A549 (cell line): Measurements from ENCODE around the gene ZNF526. TPM values are rescaled to one million over a fixed set of nuclear protein-coding genes. Genes with fewer than 3 reads are reported as not detected.
A peak's percentile ranks its signal among the peaks of the same experiment; 100 is the strongest.

Source experiments
- ATAC-seq, 2 experiments: fragments of 200-7000 bp in 1 of 2; fragments of >200 bp in 1 of 2; cut with Nextera tagmentation in 1 of 2; cut with Tn5 transposase in 1 of 2; 3 replicates each; pipeline versions ENCODE4 v1.8.0 to v1.9.1; 2018 to 2020; ENCODE audit warnings: mild to moderate bottlenecking in 1 of 2, moderate library complexity in 1 of 2
- CTCF ChIA-PET: fragments of 300-600 bp; sonication (Branson Sonifier 250); formaldehyde crosslinking; extraction: SDS; loops from one replicate; lab custom pipeline; 2021; ENCODE audit warnings: antibody characterized with exemption, inconsistent platforms; lab: Yijun Ruan, JAX
- POLR2A ChIA-PET: fragments of 350-600 bp; formaldehyde crosslinking; extraction: SDS; loops from one replicate; lab custom pipeline; 2021; ENCODE audit warnings: antibody characterized with exemption, inconsistent platforms; lab: Yijun Ruan, JAX
- DNase-seq, 2 experiments: peaks; one replicate each; pipeline versions ENCODE4 v3.0.0 to v3.0.0-alpha.2; 2011 to 2016; ENCODE audit warnings: low read depth in 1 of 2, low spot score in 1 of 2
- FAIRE-seq: peaks from 2 replicates; lab custom pipeline; 2011; peaks lifted over from hg19 to GRCh38; lab: Jason Lieb, UNC
- H3K27ac ChIP-seq, 2 experiments: fragments of >200 bp; sonication (Bioruptor Twin); formaldehyde crosslinking; 3 replicates each; pipeline ENCODE4 v1.5.1; 2016 to 2017
- H3K4me1 ChIP-seq: fragments of >200 bp; sonication (Bioruptor Twin); formaldehyde crosslinking; 3 replicates; pipeline ENCODE4 v1.6.1; 2016
- H3K4me2 ChIP-seq: fragments of >200 bp; sonication (Bioruptor Twin); formaldehyde crosslinking; 3 replicates; pipeline ENCODE4 v1.6.1; 2016
- H3K4me3 ChIP-seq: fragments of >200 bp; sonication (Bioruptor Twin); formaldehyde crosslinking; 3 replicates; pipeline ENCODE4 v1.5.1; 2016
- H3K9me3 ChIP-seq: fragments of >200 bp; sonication (Bioruptor Twin); formaldehyde crosslinking; 3 replicates; pipeline ENCODE4 v1.6.1; 2016
- CBX2 ChIP-seq: fragments of 200-600 bp; sonication (generic); IDR thresholded peaks from 2 replicates; pipeline ENCODE4 v1.6.1; 2016; ENCODE audit warnings: low read depth, mild to moderate bottlenecking, borderline replicate concordance
- CHD4 ChIP-seq: fragments of 200-600 bp; sonication (generic); IDR thresholded peaks from 2 replicates; pipeline ENCODE4 v1.6.1; 2016; ENCODE audit warnings: antibody characterized with exemption, mild to moderate bottlenecking, borderline replicate concordance
- FOSL2 ChIP-seq, 2 experiments: fragments of 450-650 bp in 1 of 2; fragments of >200 bp in 1 of 2; sonication (Bioruptor Twin) in 1 of 2; formaldehyde crosslinking; IDR thresholded peaks; 2 replicates each; pipeline versions ENCODE4 v1.5.0 to v1.6.1; 2016 to 2020; ENCODE audit warnings: mild to moderate bottlenecking in 1 of 2, moderate library complexity in 1 of 2
- HEYL ChIP-seq: fragments of 250-450 bp; sonication (Bioruptor Pico); IDR thresholded peaks from 2 replicates; pipeline ENCODE4 v1.8.0; 2021; ENCODE audit warnings: mild to moderate bottlenecking, moderate library complexity
- HOXB5 ChIP-seq: fragments of 250-450 bp; sonication (Bioruptor Pico); IDR thresholded peaks from 2 replicates; pipeline ENCODE4 v1.5.0; 2020; ENCODE audit warnings: mild to moderate bottlenecking, moderate library complexity
- JUNB ChIP-seq: fragments of >200 bp; sonication (Bioruptor Twin); formaldehyde crosslinking; IDR thresholded peaks from 2 replicates; pipeline ENCODE4 v1.6.1; 2016
- MAZ ChIP-seq: fragments of 150-350 bp; IDR thresholded peaks from 2 replicates; pipeline ENCODE4 v1.6.1; 2014; ENCODE audit warnings: antibody characterized with exemption, low read depth, low read length, borderline replicate concordance
- NR3C1 ChIP-seq: fragments of >200 bp; sonication (Bioruptor Twin); formaldehyde crosslinking; IDR thresholded peaks from 3 replicates; pipeline ENCODE4 v1.6.1; 2017
- PHF8 ChIP-seq: fragments of 200-600 bp; sonication (generic); IDR thresholded peaks from 2 replicates; pipeline ENCODE4 v1.6.1; 2016; ENCODE audit warnings: low read depth, mild to moderate bottlenecking, antibody characterized with exemption, moderate library complexity, borderline replicate concordance
- POLR2AphosphoS2 ChIP-seq: conservative IDR thresholded peaks from 2 replicates; pipeline ENCODE4 v1.6.1; 2012; ENCODE audit warnings: low read length, improper control_type of control experiment, inconsistent platforms
- RARB ChIP-seq: fragments of 250-450 bp; sonication (Bioruptor Pico); IDR thresholded peaks from 2 replicates; pipeline ENCODE4 v1.8.0; 2021; ENCODE audit warnings: mild to moderate bottlenecking, moderate library complexity
- RNF2 ChIP-seq: fragments of 200-600 bp; sonication (generic); IDR thresholded peaks from 2 replicates; pipeline ENCODE4 v1.6.1; 2016; ENCODE audit warnings: low read depth, mild to moderate bottlenecking, antibody characterized with exemption, moderate library complexity, borderline replicate concordance
- TP53 ChIP-seq: fragments of 250-450 bp; sonication (Bioruptor Pico); IDR thresholded peaks from 2 replicates; pipeline ENCODE4 v1.5.0; 2021; ENCODE audit warnings: mild to moderate bottlenecking, moderate library complexity
- ZNF302 ChIP-seq: fragments of 250-450 bp; sonication (Bioruptor Pico); IDR thresholded peaks from 2 replicates; pipeline ENCODE4 v1.9.0; 2021; ENCODE audit warnings: inconsistent platforms, mild to moderate bottlenecking, moderate library complexity
- WGBS: methylation state at CpG from one replicate; pipeline ENCODE4 v1.1.6; 2017; ENCODE audit errors: missing lambda C conversion rate; 5-methylcytosine and 5-hydroxymethylcytosine counted together
- polyA plus RNA-seq, 4 experiments: library from polyadenylated mRNA; depleted of rRNA in 3 of 4; stranded (reverse); fragments of >200 nt; fragmentation: RNase III in 1 of 4; extraction: RNeasy Plus Mini Kit Qiagen cat#74134 plus additional on column Dnase treatment in 1 of 4; gene quantifications; 2 replicates in 3 of 4; 3 replicates in 1 of 4; pipeline ENCODE4 v1.2.3, GENCODE V29; 2011 to 2017
- TF ChIP-seq, protein P1 (sequence below): fragments of 200-600 bp; sonication (generic); IDR thresholded peaks from 2 replicates; pipeline ENCODE4 v1.6.1; 2016; ENCODE audit warnings: antibody characterized with exemption, mild to moderate bottlenecking, moderate library complexity
- TF ChIP-seq, protein P2 (sequence below): fragments of >200 bp; sonication (Bioruptor Twin); formaldehyde crosslinking; IDR thresholded peaks from 3 replicates; pipeline ENCODE4 v1.6.1; 2016
- TF ChIP-seq, protein P3 (sequence below): fragments of >200 bp; sonication (Bioruptor Twin); formaldehyde crosslinking; IDR thresholded peaks from 3 replicates; pipeline ENCODE4 v1.5.1; 2016
- TF ChIP-seq, protein P4 (sequence below): IDR thresholded peaks from 2 replicates; pipeline ENCODE4 v1.6.1; 2012

ZNF526 gene
- polyA plus RNA-seq, 2 of the 4 experiments (the other 2 are of a cell fraction) = 7.1 to 12.9 TPM

DNA sequence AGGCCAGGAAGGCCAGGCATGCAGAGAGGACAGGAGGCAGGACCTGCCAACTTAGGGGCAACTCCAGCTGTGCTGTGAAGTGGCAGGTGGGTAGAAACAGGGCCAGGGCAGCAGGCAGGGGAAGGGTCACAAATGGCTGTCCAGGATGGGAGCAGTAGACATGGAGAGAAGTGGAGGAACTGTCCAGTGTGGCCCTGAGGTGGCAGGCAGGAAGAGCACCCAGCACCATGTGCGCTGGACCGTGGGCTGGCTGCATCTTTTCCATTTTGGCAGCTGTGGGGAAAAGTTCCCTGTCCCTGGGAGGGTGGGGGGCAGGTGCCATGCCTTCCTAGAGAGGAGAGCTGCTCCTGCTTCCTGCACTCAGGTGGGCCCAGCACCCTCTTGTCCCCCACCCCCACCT is 16.4 kb upstream of the ZNF526 start:
- H3K4me1 ChIP-seq = peaks cover 23% of the 10 kb centered on the region
- H3K4me3 ChIP-seq = no peak overlapping the region
- no peak overlapping the region for H3K4me2 ChIP-seq
- FAIRE-seq (no peak), ATAC-seq (no peak), DNase-seq (no peak)
- ChIA-PET POLR2A (no interaction called here), CTCF (interaction anchor here (1.2 to 13.0 kb wide), 6 partner anchors 12 to 95 kb away, joined by 4 to 136 read pairs (median 19); partner anchors contain the start of gene POU2F2)
- TF ChIP-seq RARB (CRISPR knock-in tag) = no peak
- TF ChIP-seq, protein P1, sequence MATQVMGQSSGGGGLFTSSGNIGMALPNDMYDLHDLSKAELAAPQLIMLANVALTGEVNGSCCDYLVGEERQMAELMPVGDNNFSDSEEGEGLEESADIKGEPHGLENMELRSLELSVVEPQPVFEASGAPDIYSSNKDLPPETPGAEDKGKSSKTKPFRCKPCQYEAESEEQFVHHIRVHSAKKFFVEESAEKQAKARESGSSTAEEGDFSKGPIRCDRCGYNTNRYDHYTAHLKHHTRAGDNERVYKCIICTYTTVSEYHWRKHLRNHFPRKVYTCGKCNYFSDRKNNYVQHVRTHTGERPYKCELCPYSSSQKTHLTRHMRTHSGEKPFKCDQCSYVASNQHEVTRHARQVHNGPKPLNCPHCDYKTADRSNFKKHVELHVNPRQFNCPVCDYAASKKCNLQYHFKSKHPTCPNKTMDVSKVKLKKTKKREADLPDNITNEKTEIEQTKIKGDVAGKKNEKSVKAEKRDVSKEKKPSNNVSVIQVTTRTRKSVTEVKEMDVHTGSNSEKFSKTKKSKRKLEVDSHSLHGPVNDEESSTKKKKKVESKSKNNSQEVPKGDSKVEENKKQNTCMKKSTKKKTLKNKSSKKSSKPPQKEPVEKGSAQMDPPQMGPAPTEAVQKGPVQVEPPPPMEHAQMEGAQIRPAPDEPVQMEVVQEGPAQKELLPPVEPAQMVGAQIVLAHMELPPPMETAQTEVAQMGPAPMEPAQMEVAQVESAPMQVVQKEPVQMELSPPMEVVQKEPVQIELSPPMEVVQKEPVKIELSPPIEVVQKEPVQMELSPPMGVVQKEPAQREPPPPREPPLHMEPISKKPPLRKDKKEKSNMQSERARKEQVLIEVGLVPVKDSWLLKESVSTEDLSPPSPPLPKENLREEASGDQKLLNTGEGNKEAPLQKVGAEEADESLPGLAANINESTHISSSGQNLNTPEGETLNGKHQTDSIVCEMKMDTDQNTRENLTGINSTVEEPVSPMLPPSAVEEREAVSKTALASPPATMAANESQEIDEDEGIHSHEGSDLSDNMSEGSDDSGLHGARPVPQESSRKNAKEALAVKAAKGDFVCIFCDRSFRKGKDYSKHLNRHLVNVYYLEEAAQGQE = peak; percentile 62; the same call in 1 of the 2 replicates
- 98% methylated on average over 2 of the region's 2 CpGs for WGBS
- no peak overlapping the region for H3K27ac ChIP-seq
- no peaks in the 10 kb centered on the region for H3K9me3 ChIP-seq

DNA sequence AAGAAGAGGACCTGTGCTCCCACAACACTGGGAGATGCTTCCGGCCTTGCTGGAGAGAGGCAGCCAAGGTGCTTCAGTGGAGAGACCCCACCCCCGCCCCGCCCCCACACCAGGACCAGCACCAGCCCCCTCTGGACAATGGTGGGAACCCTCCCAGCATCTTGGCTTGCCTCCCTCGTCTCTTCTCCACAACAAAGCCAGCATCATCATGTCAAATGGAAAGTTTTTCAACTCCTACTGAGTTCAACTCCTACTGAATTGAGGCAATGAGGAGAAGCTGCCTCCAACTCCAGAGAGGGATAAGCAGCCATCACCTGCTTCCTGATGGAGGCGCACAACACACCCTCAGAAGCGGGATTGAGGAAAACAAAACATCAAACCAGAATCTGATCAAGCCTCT is 15.4 kb upstream of the ZNF526 start:
- no peak for ATAC-seq
- CTCF ChIA-PET = interaction anchor here (1.0 to 13.0 kb wide), 4 partner anchors 21 to 108 kb away, joined by 3 to 136 read pairs (median 31); partner anchors contain the start of gene POU2F2
- DNase-seq = no peak
- H3K4me1 ChIP-seq = peaks cover 23% of the 10 kb centered on the region
- TF ChIP-seq, protein P2, sequence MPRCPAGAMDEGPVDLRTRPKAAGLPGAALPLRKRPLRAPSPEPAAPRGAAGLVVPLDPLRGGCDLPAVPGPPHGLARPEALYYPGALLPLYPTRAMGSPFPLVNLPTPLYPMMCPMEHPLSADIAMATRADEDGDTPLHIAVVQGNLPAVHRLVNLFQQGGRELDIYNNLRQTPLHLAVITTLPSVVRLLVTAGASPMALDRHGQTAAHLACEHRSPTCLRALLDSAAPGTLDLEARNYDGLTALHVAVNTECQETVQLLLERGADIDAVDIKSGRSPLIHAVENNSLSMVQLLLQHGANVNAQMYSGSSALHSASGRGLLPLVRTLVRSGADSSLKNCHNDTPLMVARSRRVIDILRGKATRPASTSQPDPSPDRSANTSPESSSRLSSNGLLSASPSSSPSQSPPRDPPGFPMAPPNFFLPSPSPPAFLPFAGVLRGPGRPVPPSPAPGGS = no peak
- no peak for TF ChIP-seq PHF8
- no peak for TF ChIP-seq HOXB5 (CRISPR knock-in tag)
- no peak for TF ChIP-seq POLR2AphosphoS2
- TF ChIP-seq FOSL2 (IDR thresholded peaks at IDR 0.05) = no peak
- TF ChIP-seq FOSL2 (CRISPR knock-in tag; IDR thresholded peaks at IDR 0.05) = no peak
- no peak overlapping the region for H3K4me3 ChIP-seq
- no peak overlapping the region for H3K4me2 ChIP-seq
- POLR2A ChIA-PET = interaction anchor here (0.7 kb wide), 1 partner anchor 140 kb away, joined by 8 read pairs; no protein-coding TSS in a partner anchor
- FAIRE-seq = peak; percentile 23
- 91% methylated on average over 6 of the region's 6 CpGs for WGBS
- no peak overlapping the region for H3K27ac ChIP-seq
- H3K9me3 ChIP-seq = no peaks in the 10 kb centered on the region

DNA sequence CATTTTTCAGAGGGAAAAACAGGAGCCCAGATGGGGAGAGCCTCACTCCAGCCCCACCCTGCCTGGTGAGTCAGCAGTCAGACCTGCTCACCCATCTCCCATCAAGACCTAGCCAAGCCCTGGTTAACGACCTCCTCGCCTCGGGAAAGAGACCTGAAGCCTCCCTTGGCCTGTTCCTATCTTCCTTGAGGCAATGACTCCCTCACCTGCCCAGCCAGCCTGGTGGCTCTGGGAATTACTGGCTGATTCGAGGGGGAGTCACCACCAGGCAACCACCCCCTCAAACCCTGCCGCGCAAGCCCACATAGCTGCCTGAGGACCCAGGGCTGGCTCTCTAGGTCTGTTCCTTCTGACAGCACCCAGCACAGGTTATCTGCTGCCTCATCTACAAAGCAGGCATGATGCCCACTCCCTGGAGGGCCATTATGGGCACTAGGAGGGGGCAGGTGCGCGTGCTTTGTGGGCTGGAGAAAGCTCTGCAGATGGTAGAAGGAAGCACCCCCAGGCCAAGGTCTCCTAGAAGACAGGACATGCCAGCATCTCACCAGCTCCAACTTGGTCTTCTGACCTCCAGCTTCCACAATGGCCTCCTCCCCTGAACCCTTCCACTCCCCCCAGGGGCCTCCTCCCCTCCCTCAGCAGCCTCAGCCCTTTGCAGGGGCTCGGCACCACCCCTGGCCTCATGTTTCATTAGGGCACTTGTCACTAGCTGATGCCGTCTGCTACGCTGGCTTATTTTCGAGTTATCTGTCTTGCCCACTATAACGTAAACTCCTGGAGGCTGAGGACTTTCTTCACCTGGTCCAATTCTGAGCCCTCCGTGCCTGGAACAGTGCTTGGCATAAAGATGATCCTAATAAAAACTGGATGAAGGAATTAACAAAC is 13.0 kb upstream of the ZNF526 start:
- POLR2A ChIA-PET = no interaction called here
- FAIRE-seq = no peak
- H3K4me1 ChIP-seq = peaks cover 23% of the 10 kb centered on the region
- H3K27ac ChIP-seq = peak overlapping the region; percentile 23 to 68; a peak in 5 of 6 replicates
- peak; percentile 25 to 51; a peak in 4 of 6 replicates for ATAC-seq
- H3K4me3 ChIP-seq = no peak overlapping the region
- DNase-seq = peak in 1 of 2 experiments; percentile 73
- no peak for TF ChIP-seq ZNF302 (CRISPR knock-in tag)
- TF ChIP-seq, protein P3, sequence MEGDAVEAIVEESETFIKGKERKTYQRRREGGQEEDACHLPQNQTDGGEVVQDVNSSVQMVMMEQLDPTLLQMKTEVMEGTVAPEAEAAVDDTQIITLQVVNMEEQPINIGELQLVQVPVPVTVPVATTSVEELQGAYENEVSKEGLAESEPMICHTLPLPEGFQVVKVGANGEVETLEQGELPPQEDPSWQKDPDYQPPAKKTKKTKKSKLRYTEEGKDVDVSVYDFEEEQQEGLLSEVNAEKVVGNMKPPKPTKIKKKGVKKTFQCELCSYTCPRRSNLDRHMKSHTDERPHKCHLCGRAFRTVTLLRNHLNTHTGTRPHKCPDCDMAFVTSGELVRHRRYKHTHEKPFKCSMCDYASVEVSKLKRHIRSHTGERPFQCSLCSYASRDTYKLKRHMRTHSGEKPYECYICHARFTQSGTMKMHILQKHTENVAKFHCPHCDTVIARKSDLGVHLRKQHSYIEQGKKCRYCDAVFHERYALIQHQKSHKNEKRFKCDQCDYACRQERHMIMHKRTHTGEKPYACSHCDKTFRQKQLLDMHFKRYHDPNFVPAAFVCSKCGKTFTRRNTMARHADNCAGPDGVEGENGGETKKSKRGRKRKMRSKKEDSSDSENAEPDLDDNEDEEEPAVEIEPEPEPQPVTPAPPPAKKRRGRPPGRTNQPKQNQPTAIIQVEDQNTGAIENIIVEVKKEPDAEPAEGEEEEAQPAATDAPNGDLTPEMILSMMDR = no peak
- TF ChIP-seq CHD4 = no peak
- no peak for TF ChIP-seq HEYL (CRISPR knock-in tag)
- no peak for TF ChIP-seq MAZ
- no peak for TF ChIP-seq PHF8
- TF ChIP-seq TP53 = no peak
- no peak for TF ChIP-seq CBX2
- no peak for TF ChIP-seq RNF2
- no peak for TF ChIP-seq JUNB
- no peak for TF ChIP-seq NR3C1
- TF ChIP-seq RARB (CRISPR knock-in tag) = no peak
- TF ChIP-seq, protein P4, sequence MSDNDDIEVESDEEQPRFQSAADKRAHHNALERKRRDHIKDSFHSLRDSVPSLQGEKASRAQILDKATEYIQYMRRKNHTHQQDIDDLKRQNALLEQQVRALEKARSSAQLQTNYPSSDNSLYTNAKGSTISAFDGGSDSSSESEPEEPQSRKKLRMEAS = no peak
- TF ChIP-seq, all 56 proteins: peak for 0
- Histone ChIP-seq H3K9me3 (no peaks in the 10 kb centered on the region), H3K4me2 (peak overlapping the region; percentile 33)
- CTCF ChIA-PET = interaction anchor here (0.9 to 13.0 kb wide), 15 partner anchors 9 to 99 kb away, joined by 3 to 136 read pairs (median 4); partner anchors contain the start of genes POU2F2 and ZNF526
- WGBS = 85% methylated on average over 14 of the region's 14 CpGs
